Activated B cell treated with CpG ODN at 0.5 μM for 24 hours (primary cell): ENCODE results near the gene ZNF286A. TPM values are rescaled to one million over a fixed set of nuclear protein-coding genes. Genes with fewer than 3 reads are reported as not detected.
"Not testable (repeated sequence)": the region's sequence is repeated elsewhere in the genome, so short reads cannot be mapped to it uniquely, and the experiment has no call there.

Experiments used
- ATAC-seq: fragments of 200-7000 bp; cut with Tn5 transposase; one replicate; pipeline ENCODE4 v1.10.0; 2021; ENCODE audit warnings: low read depth, mild to moderate bottlenecking, moderate library complexity
- CTCF ChIA-PET: fragments of 350-600 bp; sonication (Branson Sonifier 250); formaldehyde crosslinking; loops from one replicate; lab custom pipeline; 2021; ENCODE audit warnings: antibody characterized with exemption; lab: Charles Lee
- POLR2A ChIA-PET: fragments of 350-600 bp; sonication (Branson Sonifier 250); formaldehyde crosslinking; loops from one replicate; lab custom pipeline; 2021; ENCODE audit warnings: antibody characterized with exemption; lab: Charles Lee
- DNase-seq: peaks from one replicate; pipeline ENCODE4 v3.0.0; 2022
- H3K27ac Mint-ChIP-seq: one replicate; pipeline ENCODE4 v1.8.0; 2020; ENCODE audit warnings: mixed read lengths
- H3K27me3 Mint-ChIP-seq: one replicate; pipeline ENCODE4 v1.8.0; 2021; ENCODE audit warnings: mixed read lengths
- H3K36me3 Mint-ChIP-seq: one replicate; pipeline ENCODE4 v1.8.0; 2021; ENCODE audit warnings: low read depth, mixed read lengths
- H3K4me1 Mint-ChIP-seq: one replicate; pipeline ENCODE4 v1.8.0; 2021; ENCODE audit warnings: mixed read lengths
- H3K4me3 Mint-ChIP-seq: one replicate; pipeline ENCODE4 v1.8.0; 2020; ENCODE audit warnings: mild to moderate bottlenecking, mixed read lengths
- H3K9me3 Mint-ChIP-seq: one replicate; pipeline ENCODE4 v1.8.0; 2020; ENCODE audit warnings: mixed read lengths
- intact Hi-C: fragments of 100-400 bp; cut with micrococcal nuclease; formaldehyde crosslinking; loops from one replicate; pipeline ENCODE4 v1.15.1; 2024
- total RNA-seq: library from RNA; stranded (reverse); gene quantifications from 2 replicates; pipeline ENCODE4 v1.2.3, GENCODE V29; 2022
- TF ChIP-seq, protein P1 (sequence below): fragments of 200-600 bp; IDR thresholded peaks from one replicate; pipeline ENCODE4 v1.8.0; 2022; ENCODE audit warnings: antibody characterized with exemption, mild to moderate bottlenecking

The ZNF286A gene
- total RNA-seq, result 24.9 and 27.0 TPM in 2 replicates

DNA sequence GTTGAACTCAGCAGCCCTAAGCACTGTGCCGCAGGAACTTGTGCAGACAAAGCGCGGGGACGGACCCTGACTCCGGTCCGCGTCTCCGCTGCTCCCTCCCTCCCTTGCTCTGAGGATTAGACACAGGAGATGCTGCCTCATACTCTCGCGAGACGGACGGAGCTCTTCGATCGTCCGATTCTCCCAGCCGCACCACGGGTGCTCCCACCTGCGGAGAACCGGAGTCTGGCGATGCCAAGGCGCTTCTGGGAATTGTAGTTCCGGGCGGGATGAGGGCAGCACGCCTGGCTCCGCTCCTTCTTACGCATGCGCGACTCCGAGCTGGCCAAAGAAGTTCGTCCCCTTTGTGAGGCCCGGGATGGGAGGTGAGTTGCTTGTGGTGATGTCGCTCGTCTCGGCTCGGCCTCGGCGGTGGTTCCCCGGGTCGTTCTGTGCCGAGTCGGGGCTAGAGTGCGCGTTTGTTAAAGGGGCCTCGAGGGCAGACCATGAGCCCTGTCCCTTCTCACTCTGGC is at the start of gene ZNF286A:
ZNF286A (plus strand) TSS at position 340 of the 512 bp plus-strand sequence. CDS start 578 bp downstream, outside the sequence.
- peak; percentile 97 for ATAC-seq
- Mint-ChIP-seq H3K4me3 (peak within 1 kb of the TSS; percentile 96), H3K27ac (peak within 1 kb of the TSS; percentile 87), H3K36me3 (peaks cover 13% of the 10 kb centered on the region)
- DNase-seq, result peak; percentile 86
- intact Hi-C loops, result loop anchor here (2.0 kb wide), 1 partner anchor 299 kb away; the partner anchor contains the start of genes TTC19 and ZSWIM7
- H3K9me3 Mint-ChIP-seq, H3K4me1 Mint-ChIP-seq, CTCF ChIA-PET, H3K27me3 Mint-ChIP-seq: not testable (repeated sequence)
- POLR2A ChIA-PET, result interaction anchor here (0.6 kb wide), 2 partner anchors 143 to 321 kb away, joined by 4 to 5 read pairs; no protein-coding TSS in a partner anchor

GRCh38 chr17:15649861-15650421 is 49.6 kb upstream of the ZNF286A start:
- H3K4me1 Mint-ChIP-seq, result peaks cover 3% of the 10 kb centered on the region
- no peaks in the 10 kb centered on the region for H3K27me3 Mint-ChIP-seq
- H3K27ac Mint-ChIP-seq, result no peak overlapping the region
- ATAC-seq (no peak), DNase-seq (no peak)
- intact Hi-C loops, result no loop called here
- TF ChIP-seq, protein P1, sequence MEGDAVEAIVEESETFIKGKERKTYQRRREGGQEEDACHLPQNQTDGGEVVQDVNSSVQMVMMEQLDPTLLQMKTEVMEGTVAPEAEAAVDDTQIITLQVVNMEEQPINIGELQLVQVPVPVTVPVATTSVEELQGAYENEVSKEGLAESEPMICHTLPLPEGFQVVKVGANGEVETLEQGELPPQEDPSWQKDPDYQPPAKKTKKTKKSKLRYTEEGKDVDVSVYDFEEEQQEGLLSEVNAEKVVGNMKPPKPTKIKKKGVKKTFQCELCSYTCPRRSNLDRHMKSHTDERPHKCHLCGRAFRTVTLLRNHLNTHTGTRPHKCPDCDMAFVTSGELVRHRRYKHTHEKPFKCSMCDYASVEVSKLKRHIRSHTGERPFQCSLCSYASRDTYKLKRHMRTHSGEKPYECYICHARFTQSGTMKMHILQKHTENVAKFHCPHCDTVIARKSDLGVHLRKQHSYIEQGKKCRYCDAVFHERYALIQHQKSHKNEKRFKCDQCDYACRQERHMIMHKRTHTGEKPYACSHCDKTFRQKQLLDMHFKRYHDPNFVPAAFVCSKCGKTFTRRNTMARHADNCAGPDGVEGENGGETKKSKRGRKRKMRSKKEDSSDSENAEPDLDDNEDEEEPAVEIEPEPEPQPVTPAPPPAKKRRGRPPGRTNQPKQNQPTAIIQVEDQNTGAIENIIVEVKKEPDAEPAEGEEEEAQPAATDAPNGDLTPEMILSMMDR, result no peak
- CTCF ChIA-PET, result no interaction called here
- H3K36me3 Mint-ChIP-seq, result no peaks in the 10 kb centered on the region
- no peaks in the 10 kb centered on the region for H3K9me3 Mint-ChIP-seq
- POLR2A ChIA-PET, result no interaction called here
- H3K4me3 Mint-ChIP-seq, result no peak overlapping the region

DNA sequence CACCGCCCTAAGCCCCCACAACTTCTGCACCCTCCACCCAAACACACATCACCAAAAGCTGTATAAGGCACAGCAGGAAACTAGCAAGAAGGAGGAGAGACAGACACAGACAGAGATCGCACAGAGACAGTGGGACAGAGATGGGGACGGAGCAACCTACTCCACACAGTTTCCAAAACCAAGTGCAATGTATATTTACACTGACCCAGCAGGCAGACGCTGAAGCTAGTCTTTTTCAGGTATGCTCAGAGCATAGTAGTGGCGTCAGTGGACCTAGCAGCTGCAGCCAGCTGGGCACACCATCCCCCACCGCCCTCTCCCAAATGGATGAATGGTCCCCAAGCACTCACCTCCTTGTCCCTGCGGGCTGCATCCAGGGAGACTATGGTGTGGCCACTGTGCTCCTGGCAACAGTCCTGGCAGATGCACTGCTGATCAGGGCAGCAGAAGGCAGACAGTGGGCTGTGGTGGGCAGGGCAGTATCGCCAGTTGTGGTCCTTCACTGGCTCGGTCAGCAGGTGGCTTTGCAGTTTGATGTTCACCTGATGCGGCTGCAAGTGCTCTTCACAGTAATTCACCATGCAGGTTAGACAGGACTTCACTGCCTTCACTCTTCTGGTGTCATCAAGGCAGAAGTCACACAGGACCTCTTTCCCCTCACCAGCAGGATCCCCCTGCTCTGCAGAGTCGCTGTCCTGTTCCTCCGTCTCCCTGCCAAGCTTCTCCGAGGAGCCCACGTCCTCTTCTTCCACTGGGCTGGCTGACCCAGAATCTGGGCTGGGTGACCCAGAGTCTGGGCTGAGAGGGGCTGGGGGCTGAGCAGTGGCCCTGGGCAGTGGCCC is 48.6 kb upstream of the ZNF286A start:
- DNase-seq (no peak), ATAC-seq (no peak)
- Mint-ChIP-seq H3K27me3 (no peaks in the 10 kb centered on the region), H3K9me3 (no peaks in the 10 kb centered on the region), H3K4me3 (no peak overlapping the region), H3K27ac (no peak overlapping the region), H3K4me1 (peaks cover 3% of the 10 kb centered on the region), H3K36me3 (no peaks in the 10 kb centered on the region)
- ChIA-PET CTCF (no interaction called here), POLR2A (interaction anchor here (0.6 kb wide), 1 partner anchor 29 kb away, joined by 3 read pairs; no protein-coding TSS in a partner anchor)
- intact Hi-C loops, result no loop called here
- TF ChIP-seq, protein P1, result no peak

DNA sequence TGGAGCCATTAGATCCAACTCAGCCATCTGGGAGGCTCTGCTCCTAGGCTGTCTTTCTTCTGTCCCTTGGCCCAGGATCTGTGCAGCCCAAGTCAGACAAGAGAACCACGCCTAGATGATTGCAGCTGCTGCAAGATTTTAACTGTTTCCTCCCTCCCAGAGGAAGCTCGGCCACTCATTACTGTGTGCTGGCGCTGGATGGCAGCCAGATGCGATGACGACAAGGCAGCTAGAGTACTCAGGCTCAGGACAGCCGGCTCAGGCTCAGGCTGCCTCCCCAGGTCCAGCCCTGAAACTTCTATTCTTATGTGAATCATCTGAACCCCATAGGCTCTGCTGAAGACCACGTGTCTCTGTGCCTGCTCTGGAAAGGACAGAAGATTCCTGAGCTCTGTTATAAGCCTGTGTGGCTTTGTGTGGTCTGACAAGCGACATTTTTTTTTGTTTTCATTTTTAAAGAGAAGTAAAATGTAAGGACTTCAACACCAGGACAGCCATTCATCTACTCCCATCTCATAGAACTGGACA is 47.9 kb upstream of the ZNF286A start:
- ChIA-PET CTCF (no interaction called here), POLR2A (interaction anchor here (0.6 kb wide), 1 partner anchor 28 kb away, joined by 3 read pairs; no protein-coding TSS in a partner anchor)
- Mint-ChIP-seq H3K27me3 (no peaks in the 10 kb centered on the region), H3K9me3 (no peaks in the 10 kb centered on the region), H3K36me3 (no peaks in the 10 kb centered on the region), H3K27ac (no peak overlapping the region), H3K4me1 (peaks cover 3% of the 10 kb centered on the region), H3K4me3 (no peak overlapping the region)
- intact Hi-C loops, result no loop called here
- ATAC-seq, result peak; percentile 14
- TF ChIP-seq, protein P1, result no peak
- DNase-seq, result no peak

- POLR2A ChIA-PET, result no interaction called here
- H3K27me3 Mint-ChIP-seq, result no peaks in the 10 kb centered on the region
- no peaks in the 10 kb centered on the region for H3K9me3 Mint-ChIP-seq
- no peak overlapping the region for H3K27ac Mint-ChIP-seq
- H3K36me3 Mint-ChIP-seq, result peaks cover 2% of the 10 kb centered on the region
- DNase-seq (no peak), ATAC-seq (no peak)
- CTCF ChIA-PET, result no interaction called here
- peaks cover 3% of the 10 kb centered on the region for H3K4me1 Mint-ChIP-seq
- TF ChIP-seq, protein P1, result no peak
- H3K4me3 Mint-ChIP-seq, result no peak overlapping the region
- intact Hi-C loops, result no loop called here
Observed at GRCh38 chr17:15652960-15653359, 46.6 kb upstream of the ZNF286A start.

- H3K36me3 Mint-ChIP-seq, H3K27ac Mint-ChIP-seq, DNase-seq, H3K4me3 Mint-ChIP-seq, H3K4me1 Mint-ChIP-seq, CTCF ChIA-PET, ATAC-seq, POLR2A ChIA-PET, H3K27me3 Mint-ChIP-seq, H3K9me3 Mint-ChIP-seq, intact Hi-C loops: not testable (repeated sequence)
Observed at GRCh38 chr17:15654401-15654800, 45.2 kb upstream of the ZNF286A start.
